ENCODE results near the gene QKI. TPM values are rescaled to one million over a fixed set of nuclear protein-coding genes. Genes with fewer than 3 reads are reported as not detected.

QKI gene
- total RNA-seq, 3 donors from 2014 or later (not counting 1 experiment from before 2014, with no cell fraction given): 148 to 174 (median 166) TPM

- Histone ChIP-seq H3K36me3 (ENCODE audit: control insufficient read depth, insufficient read depth, low read length) (peaks cover 24% of the 10 kb centered on the region), H3K4me1 (ENCODE audit: control insufficient read depth, insufficient read depth, low read length) (no peaks in the 10 kb centered on the region), H3K4me3 (ENCODE audit: low read length) (no peak overlapping the region), H3K27me3 (ENCODE audit: control insufficient read depth, insufficient read depth, low read length) (no peaks in the 10 kb centered on the region), H3K27ac (ENCODE audit: low read length) (no peak overlapping the region), H3K9me3 (ENCODE audit: control insufficient read depth, insufficient read depth, low read length) (no peaks in the 10 kb centered on the region)
- H3K4me1 Mint-ChIP-seq: peaks cover 17 to 30% of the 10 kb centered on the region in 2 donors
- no peak for ATAC-seq
- no peaks in the 10 kb centered on the region for H3K9me3 Mint-ChIP-seq
- peak overlapping the region in 1 of 2 donors; percentile 26 for H3K27ac Mint-ChIP-seq
- no peak for DNase-seq
- H3K36me3 Mint-ChIP-seq: peaks cover 10% of the 10 kb centered on the region
- H3K4me3 Mint-ChIP-seq: no peak overlapping the region
- H3K27me3 Mint-ChIP-seq (ENCODE audit: low read depth in 2 of 2): no peaks in the 10 kb centered on the region
- TF ChIP-seq CTCF (IDR thresholded peaks at IDR 0.05): no peak
- intact Hi-C loops (cut with micrococcal nuclease): no loop called here
- WGBS (ENCODE audit: insufficient coverage): 73% methylated on average over 2 of the region's 3 CpGs
These were observed 145.1 kb downstream of the QKI start for GRCh38 chr6:163559661-163560060.

GRCh38 chr6:163563318-163563717 lies 148.8 kb downstream of the QKI start:
- DNase-seq (no peak), ATAC-seq (no peak)
- Histone ChIP-seq H3K9me3 (ENCODE audit: control insufficient read depth, insufficient read depth, low read length) (no peaks in the 10 kb centered on the region), H3K27me3 (ENCODE audit: control insufficient read depth, insufficient read depth, low read length) (no peaks in the 10 kb centered on the region), H3K4me3 (ENCODE audit: low read length) (no peak overlapping the region), H3K36me3 (ENCODE audit: control insufficient read depth, insufficient read depth, low read length) (peaks cover 48% of the 10 kb centered on the region), H3K4me1 (ENCODE audit: control insufficient read depth, insufficient read depth, low read length) (no peaks in the 10 kb centered on the region), H3K27ac (ENCODE audit: low read length) (no peak overlapping the region)
- Mint-ChIP-seq H3K27me3 (ENCODE audit: low read depth in 2 of 2) (no peaks in the 10 kb centered on the region), H3K27ac (no peak overlapping the region), H3K9me3 (no peaks in the 10 kb centered on the region), H3K4me1 (peaks cover 7 to 19% of the 10 kb centered on the region in 2 donors), H3K36me3 (peaks cover 10% of the 10 kb centered on the region), H3K4me3 (no peak overlapping the region)
- TF ChIP-seq CTCF (IDR thresholded peaks at IDR 0.05): no peak
- intact Hi-C loops (cut with micrococcal nuclease): no loop called here
- 96% methylated on average over 8 of the region's 8 CpGs for WGBS (ENCODE audit: insufficient coverage)

GRCh38 chr6:163564534-163564933 lies 150.0 kb downstream of the QKI start:
- Histone ChIP-seq H3K27ac (ENCODE audit: low read length) (no peak overlapping the region), H3K4me1 (ENCODE audit: control insufficient read depth, insufficient read depth, low read length) (no peaks in the 10 kb centered on the region), H3K36me3 (ENCODE audit: control insufficient read depth, insufficient read depth, low read length) (peaks cover 45% of the 10 kb centered on the region), H3K27me3 (ENCODE audit: control insufficient read depth, insufficient read depth, low read length) (no peaks in the 10 kb centered on the region), H3K4me3 (ENCODE audit: low read length) (no peak overlapping the region), H3K9me3 (ENCODE audit: control insufficient read depth, insufficient read depth, low read length) (no peaks in the 10 kb centered on the region)
- Mint-ChIP-seq H3K4me1 (peaks cover 7 to 14% of the 10 kb centered on the region in 2 donors), H3K36me3 (peaks cover 10% of the 10 kb centered on the region), H3K4me3 (no peak overlapping the region), H3K27me3 (ENCODE audit: low read depth in 2 of 2) (no peaks in the 10 kb centered on the region), H3K9me3 (no peaks in the 10 kb centered on the region), H3K27ac (no peak overlapping the region)
- WGBS (ENCODE audit: insufficient coverage): 100% methylated on average over 3 of the region's 3 CpGs
- no peak for DNase-seq
- intact Hi-C loops (cut with micrococcal nuclease): no loop called here
- no peak for TF ChIP-seq CTCF (IDR thresholded peaks at IDR 0.05)
- ATAC-seq: no peak

GRCh38 chr6:163565140-163565539 lies 150.6 kb downstream of the QKI start:
- 96% methylated on average over 4 of the region's 4 CpGs for WGBS (ENCODE audit: insufficient coverage)
- Histone ChIP-seq H3K36me3 (ENCODE audit: control insufficient read depth, insufficient read depth, low read length) (peaks cover 45% of the 10 kb centered on the region), H3K9me3 (ENCODE audit: control insufficient read depth, insufficient read depth, low read length) (no peaks in the 10 kb centered on the region), H3K27me3 (ENCODE audit: control insufficient read depth, insufficient read depth, low read length) (no peaks in the 10 kb centered on the region), H3K4me3 (ENCODE audit: low read length) (no peak overlapping the region), H3K4me1 (ENCODE audit: control insufficient read depth, insufficient read depth, low read length) (no peaks in the 10 kb centered on the region), H3K27ac (ENCODE audit: low read length) (no peak overlapping the region)
- ATAC-seq: no peak
- Mint-ChIP-seq H3K4me3 (no peak overlapping the region), H3K9me3 (no peaks in the 10 kb centered on the region), H3K4me1 (peaks cover 7 to 12% of the 10 kb centered on the region in 2 donors), H3K27me3 (ENCODE audit: low read depth in 2 of 2) (no peaks in the 10 kb centered on the region), H3K36me3 (peaks cover 10% of the 10 kb centered on the region), H3K27ac (no peak overlapping the region)
- no peak for DNase-seq
- no peak for TF ChIP-seq CTCF (IDR thresholded peaks at IDR 0.05)
- intact Hi-C loops (cut with micrococcal nuclease): no loop called here

Measured in natural killer cell (primary cell).